ENCODE results near the gene KIAA0586.

DNA sequence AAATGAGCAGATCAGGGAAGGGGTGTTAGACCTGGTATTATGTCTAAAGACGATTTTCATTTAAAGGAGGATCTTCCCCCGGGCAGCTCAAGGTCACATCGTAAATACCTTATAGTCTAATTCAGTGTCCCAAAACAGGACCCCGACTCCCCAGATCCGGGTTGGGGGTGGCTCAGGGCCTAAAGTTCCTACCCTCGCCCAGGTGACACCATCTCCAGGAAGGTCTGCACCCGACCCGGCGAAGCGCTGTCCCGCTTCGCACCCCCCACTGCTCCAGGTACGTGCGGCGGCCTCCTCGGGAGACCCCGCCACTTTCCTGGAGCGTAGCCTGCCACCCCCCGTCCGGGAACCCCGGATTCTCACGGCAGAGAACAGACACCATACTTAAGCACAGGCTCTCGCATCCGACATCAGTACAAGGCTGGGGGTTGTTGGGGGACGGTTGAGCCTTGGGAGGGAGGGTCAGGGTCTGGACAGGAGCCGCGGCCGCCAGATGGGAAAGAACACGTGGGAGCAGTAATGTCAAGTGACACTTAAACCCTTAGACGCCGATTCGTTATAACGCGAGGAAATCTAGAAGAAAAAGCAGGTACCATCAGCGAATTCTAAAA, 744 bp upstream of the KIAA0586 start:
- TF ChIP-seq POLR2A (IDR thresholded peaks at IDR 0.05) = no peak
- TF ChIP-seq, protein P1, sequence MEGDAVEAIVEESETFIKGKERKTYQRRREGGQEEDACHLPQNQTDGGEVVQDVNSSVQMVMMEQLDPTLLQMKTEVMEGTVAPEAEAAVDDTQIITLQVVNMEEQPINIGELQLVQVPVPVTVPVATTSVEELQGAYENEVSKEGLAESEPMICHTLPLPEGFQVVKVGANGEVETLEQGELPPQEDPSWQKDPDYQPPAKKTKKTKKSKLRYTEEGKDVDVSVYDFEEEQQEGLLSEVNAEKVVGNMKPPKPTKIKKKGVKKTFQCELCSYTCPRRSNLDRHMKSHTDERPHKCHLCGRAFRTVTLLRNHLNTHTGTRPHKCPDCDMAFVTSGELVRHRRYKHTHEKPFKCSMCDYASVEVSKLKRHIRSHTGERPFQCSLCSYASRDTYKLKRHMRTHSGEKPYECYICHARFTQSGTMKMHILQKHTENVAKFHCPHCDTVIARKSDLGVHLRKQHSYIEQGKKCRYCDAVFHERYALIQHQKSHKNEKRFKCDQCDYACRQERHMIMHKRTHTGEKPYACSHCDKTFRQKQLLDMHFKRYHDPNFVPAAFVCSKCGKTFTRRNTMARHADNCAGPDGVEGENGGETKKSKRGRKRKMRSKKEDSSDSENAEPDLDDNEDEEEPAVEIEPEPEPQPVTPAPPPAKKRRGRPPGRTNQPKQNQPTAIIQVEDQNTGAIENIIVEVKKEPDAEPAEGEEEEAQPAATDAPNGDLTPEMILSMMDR (IDR thresholded peaks at IDR 0.05) = no peak

Data from esophagus squamous epithelium (tissue), 4 donors.